MG63 (cell line): ENCODE results near the gene PRKCZ. TPM values are rescaled to one million over a fixed set of nuclear protein-coding genes. Genes with fewer than 3 reads are reported as not detected.

Source experiments
- DNase-seq: peaks from one replicate; pipeline ENCODE4 v3.0.0-alpha.2; 2020
- H3K27me3 ChIP-seq: fragments of 250-450 bp; sonication (Bioruptor Pico); 2 replicates; pipeline ENCODE4 v1.5.1; 2020; ENCODE audit warnings: mild to moderate bottlenecking, moderate library complexity
- H3K36me3 ChIP-seq: fragments of 250-450 bp; sonication (Bioruptor Pico); 2 replicates; pipeline ENCODE4 v1.5.1; 2020; ENCODE audit warnings: mild to moderate bottlenecking, moderate library complexity
- H3K4me3 ChIP-seq: fragments of 250-450 bp; sonication (Bioruptor Pico); 2 replicates; pipeline ENCODE4 v1.5.1; 2020; ENCODE audit warnings: mild to moderate bottlenecking, moderate library complexity
- H3K9me3 ChIP-seq: fragments of 250-450 bp; sonication (Bioruptor Pico); 2 replicates; pipeline ENCODE4 v1.5.1; 2020; ENCODE audit warnings: mild to moderate bottlenecking, moderate library complexity
- total RNA-seq: library from RNA; depleted of rRNA; stranded (reverse); fragments of >200 nt; shearing (Covaris generic); gene quantifications from 2 replicates; pipeline ENCODE4 v1.2.3, GENCODE V29; 2014; ENCODE audit warnings: low replicate concordance

Gene PRKCZ
- total RNA-seq, 1 experiment from 2014 or later = 5.3 TPM

- Histone ChIP-seq H3K36me3 (no peaks in the 10 kb centered on the region), H3K4me3 (no peak overlapping the region), H3K27me3 (no peaks in the 10 kb centered on the region), H3K9me3 (no peaks in the 10 kb centered on the region)
- no peak for DNase-seq
Observed at GRCh38 chr1:2210084-2210653, 160.0 kb downstream of the PRKCZ start.

GRCh38 chr1:2210786-2211185, 160.6 kb downstream of the PRKCZ start:
- Histone ChIP-seq H3K4me3 (no peak overlapping the region), H3K27me3 (no peaks in the 10 kb centered on the region), H3K36me3 (no peaks in the 10 kb centered on the region), H3K9me3 (no peaks in the 10 kb centered on the region)
- DNase-seq = no peak

- Histone ChIP-seq H3K9me3 (no peaks in the 10 kb centered on the region), H3K4me3 (no peak overlapping the region), H3K27me3 (no peaks in the 10 kb centered on the region), H3K36me3 (no peaks in the 10 kb centered on the region)
- DNase-seq = no peak
Observed at GRCh38 chr1:2212274-2212531, 162.0 kb downstream of the PRKCZ start.

- Histone ChIP-seq H3K4me3 (peak overlapping the region; percentile 24), H3K36me3 (no peaks in the 10 kb centered on the region), H3K27me3 (no peaks in the 10 kb centered on the region), H3K9me3 (no peaks in the 10 kb centered on the region)
- peak; percentile 91 for DNase-seq
Observed at GRCh38 chr1:2212532-2213491, 162.6 kb downstream of the PRKCZ start.

GRCh38 chr1:2213576-2214505, 163.6 kb downstream of the PRKCZ start:
- H3K36me3 ChIP-seq = no peaks in the 10 kb centered on the region
- no peaks in the 10 kb centered on the region for H3K27me3 ChIP-seq
- DNase-seq = peak; percentile 90
- no peaks in the 10 kb centered on the region for H3K9me3 ChIP-seq
- H3K4me3 ChIP-seq = no peak overlapping the region

- peak; percentile 29 for DNase-seq
- H3K36me3 ChIP-seq = no peaks in the 10 kb centered on the region
- H3K27me3 ChIP-seq = no peaks in the 10 kb centered on the region
- H3K9me3 ChIP-seq = no peaks in the 10 kb centered on the region
- no peak overlapping the region for H3K4me3 ChIP-seq
Observed at GRCh38 chr1:2214541-2215241, 164.5 kb downstream of the PRKCZ start.

- Histone ChIP-seq H3K9me3 (no peaks in the 10 kb centered on the region), H3K27me3 (no peaks in the 10 kb centered on the region), H3K36me3 (no peaks in the 10 kb centered on the region), H3K4me3 (no peak overlapping the region)
- no peak for DNase-seq
Observed at GRCh38 chr1:2215329-2215728, 165.1 kb downstream of the PRKCZ start.

GRCh38 chr1:2215909-2216766, 165.9 kb downstream of the PRKCZ start:
- Histone ChIP-seq H3K36me3 (no peaks in the 10 kb centered on the region), H3K9me3 (no peaks in the 10 kb centered on the region), H3K4me3 (no peak overlapping the region), H3K27me3 (no peaks in the 10 kb centered on the region)
- DNase-seq = no peak

- H3K36me3 ChIP-seq = no peaks in the 10 kb centered on the region
- H3K9me3 ChIP-seq = no peaks in the 10 kb centered on the region
- no peaks in the 10 kb centered on the region for H3K27me3 ChIP-seq
- H3K4me3 ChIP-seq = no peak overlapping the region
- DNase-seq = no peak
Observed at GRCh38 chr1:2216767-2217058, 166.5 kb downstream of the PRKCZ start.

- H3K9me3 ChIP-seq = no peaks in the 10 kb centered on the region
- no peak overlapping the region for H3K4me3 ChIP-seq
- H3K27me3 ChIP-seq = no peaks in the 10 kb centered on the region
- H3K36me3 ChIP-seq = no peaks in the 10 kb centered on the region
- no peak for DNase-seq
Observed at GRCh38 chr1:2221271-2221670, 171.1 kb downstream of the PRKCZ start.

- no peak overlapping the region for H3K4me3 ChIP-seq
- H3K9me3 ChIP-seq = no peaks in the 10 kb centered on the region
- H3K27me3 ChIP-seq = no peaks in the 10 kb centered on the region
- DNase-seq = no peak
- peaks cover 3% of the 10 kb centered on the region for H3K36me3 ChIP-seq
Observed at GRCh38 chr1:2224170-2224584, 174.0 kb downstream of the PRKCZ start.

- Histone ChIP-seq H3K9me3 (no peaks in the 10 kb centered on the region), H3K4me3 (no peak overlapping the region), H3K36me3 (peaks cover 10% of the 10 kb centered on the region), H3K27me3 (no peaks in the 10 kb centered on the region)
- no peak for DNase-seq
Observed at GRCh38 chr1:2224631-2225428, 174.6 kb downstream of the PRKCZ start.

- no peaks in the 10 kb centered on the region for H3K9me3 ChIP-seq
- no peak for DNase-seq
- no peaks in the 10 kb centered on the region for H3K27me3 ChIP-seq
- peak overlapping the region; percentile 87 for H3K4me3 ChIP-seq
- peaks cover 29% of the 10 kb centered on the region for H3K36me3 ChIP-seq
Observed at GRCh38 chr1:2226525-2227345, 176.5 kb downstream of the PRKCZ start.

GRCh38 chr1:2227346-2228156, 177.3 kb downstream of the PRKCZ start:
- Histone ChIP-seq H3K36me3 (peaks cover 33% of the 10 kb centered on the region), H3K9me3 (no peaks in the 10 kb centered on the region), H3K27me3 (no peaks in the 10 kb centered on the region), H3K4me3 (peak overlapping the region; percentile 87)
- DNase-seq = peak; percentile 92
